ENCODE measurements around the gene ZNF2. TPM values are rescaled to one million over a fixed set of nuclear protein-coding genes. Genes with fewer than 3 reads are reported as not detected.

The ZNF2 gene
- total RNA-seq, 1 experiment from 2014 or later, result 4.2 TPM

GRCh38 chr2:95225658-95226057 is 60.0 kb downstream of the ZNF2 start:
- Histone ChIP-seq H3K4me1 (replicated peaks) (no peaks in the 10 kb centered on the region), H3K27me3 (replicated peaks) (no peaks in the 10 kb centered on the region), H3K4me3 (no peak overlapping the region), H3K36me3 (no peaks in the 10 kb centered on the region), H3K9me3 (replicated peaks) (peaks cover 4% of the 10 kb centered on the region; the same call in 1 of the 2 replicates), H3K27ac (no peak overlapping the region)
- no peak for DNase-seq (ENCODE audit: low read depth in 1 of 2, low spot score in 2 of 2)

GRCh38 chr2:95231723-95232122 is 66.1 kb downstream of the ZNF2 start:
- no peak overlapping the region for H3K27ac ChIP-seq
- DNase-seq (ENCODE audit: low read depth in 1 of 2, low spot score in 2 of 2), result peak; percentile 4 to 56
- H3K9me3 ChIP-seq (replicated peaks), result no peaks in the 10 kb centered on the region; the same call in 1 of the 2 replicates
- no peak overlapping the region for H3K4me3 ChIP-seq
- H3K4me1 ChIP-seq (replicated peaks), result no peaks in the 10 kb centered on the region
- H3K27me3 ChIP-seq (replicated peaks), result no peaks in the 10 kb centered on the region
- no peaks in the 10 kb centered on the region for H3K36me3 ChIP-seq

- DNase-seq (ENCODE audit: low read depth in 1 of 2, low spot score in 2 of 2), result no peak
- H3K4me1 ChIP-seq (replicated peaks), result no peaks in the 10 kb centered on the region
- no peak overlapping the region for H3K27ac ChIP-seq
- H3K27me3 ChIP-seq (replicated peaks), result no peaks in the 10 kb centered on the region
- H3K4me3 ChIP-seq, result no peak overlapping the region
- H3K36me3 ChIP-seq, result no peaks in the 10 kb centered on the region
- no peaks in the 10 kb centered on the region; the same call in 1 of the 2 replicates for H3K9me3 ChIP-seq (replicated peaks)
Measured at GRCh38 chr2:95232232-95232631, 66.6 kb downstream of the ZNF2 start.

Other genes starting within 250 kb of the ZNF2 start
- gene MAL, start 140.1 kb upstream of the ZNF2 start, total RNA-seq (2014; rRNA removed; shearing (Covaris generic)), result not detected in 2 replicates
- gene MRPS5, start 44.0 kb upstream of the ZNF2 start, total RNA-seq (2014; rRNA removed; shearing (Covaris generic)), result 57.4 and 97.1 TPM in 2 replicates
- 8.2 and 8.9 TPM in 2 replicates for gene ZNF514, start 6.0 kb upstream of the ZNF2 start, total RNA-seq (2014; rRNA removed; shearing (Covaris generic))
- gene ZNF892, start 41.7 kb downstream of the ZNF2 start, total RNA-seq (2014; rRNA removed; shearing (Covaris generic)), result 1.9 TPM in 2 replicates
- 9.2 TPM in 1 of 2 replicates, not detected in the other for gene PROM2, start 108.6 kb downstream of the ZNF2 start, total RNA-seq (2014; rRNA removed; shearing (Covaris generic))
- gene KCNIP3, start 131.5 kb downstream of the ZNF2 start, total RNA-seq (2014; rRNA removed; shearing (Covaris generic)), result 0.47 TPM in 1 of 2 replicates, not detected in the other
- gene FAHD2A, start 236.9 kb downstream of the ZNF2 start, total RNA-seq (2014; rRNA removed; shearing (Covaris generic)), result 42.5 and 52.7 TPM in 2 replicates

All from SJSA1 (cell line).